Tibial nerve (tissue), 3 donors: ENCODE results near the gene TSC22D4.

ENCODE experiments used
- POLR2A ChIP-seq, 2 donors: fragments of 450-650 bp; IDR thresholded peaks; one replicate each; pipeline ENCODE4 v1.6.1; 2017; ENCODE audit warnings: antibody characterized with exemption in 2 of 2, mild to moderate bottlenecking in 2 of 2, moderate library complexity in 2 of 2
- TF ChIP-seq, protein P1 (sequence below), 5 experiments: fragments of 200-600 bp in 3 of 5; fragments of 450-650 bp in 2 of 5; sonication (generic) in 3 of 5; IDR thresholded peaks; one replicate each; pipeline ENCODE4 v1.5.1; 2016 to 2019; ENCODE audit warnings: antibody characterized with exemption in 5 of 5, mild to moderate bottlenecking in 3 of 5, moderate library complexity in 2 of 5

DNA sequence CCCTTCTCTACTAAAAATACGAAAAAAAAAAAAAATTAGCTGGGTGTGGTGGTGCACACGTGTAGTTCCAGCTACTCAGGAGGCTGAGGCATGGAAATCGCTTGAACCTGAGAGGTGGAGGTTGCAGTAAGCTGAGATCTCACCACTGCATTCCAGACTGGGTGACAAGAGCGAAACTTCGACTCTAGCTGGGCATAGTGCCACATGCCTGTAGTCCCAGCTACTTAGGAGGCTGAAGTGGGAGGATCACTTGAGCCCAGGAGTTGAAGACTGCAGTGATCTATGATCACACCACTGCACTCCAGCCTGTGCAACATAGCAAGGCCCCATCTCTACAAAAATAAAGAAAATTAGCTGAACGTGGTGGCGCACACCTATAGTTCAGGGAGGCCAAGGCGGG is 13.7 kb downstream of the TSC22D4 start:
- TF ChIP-seq POLR2A (IDR thresholded peaks at IDR 0.05) = no peak
- TF ChIP-seq, protein P1, sequence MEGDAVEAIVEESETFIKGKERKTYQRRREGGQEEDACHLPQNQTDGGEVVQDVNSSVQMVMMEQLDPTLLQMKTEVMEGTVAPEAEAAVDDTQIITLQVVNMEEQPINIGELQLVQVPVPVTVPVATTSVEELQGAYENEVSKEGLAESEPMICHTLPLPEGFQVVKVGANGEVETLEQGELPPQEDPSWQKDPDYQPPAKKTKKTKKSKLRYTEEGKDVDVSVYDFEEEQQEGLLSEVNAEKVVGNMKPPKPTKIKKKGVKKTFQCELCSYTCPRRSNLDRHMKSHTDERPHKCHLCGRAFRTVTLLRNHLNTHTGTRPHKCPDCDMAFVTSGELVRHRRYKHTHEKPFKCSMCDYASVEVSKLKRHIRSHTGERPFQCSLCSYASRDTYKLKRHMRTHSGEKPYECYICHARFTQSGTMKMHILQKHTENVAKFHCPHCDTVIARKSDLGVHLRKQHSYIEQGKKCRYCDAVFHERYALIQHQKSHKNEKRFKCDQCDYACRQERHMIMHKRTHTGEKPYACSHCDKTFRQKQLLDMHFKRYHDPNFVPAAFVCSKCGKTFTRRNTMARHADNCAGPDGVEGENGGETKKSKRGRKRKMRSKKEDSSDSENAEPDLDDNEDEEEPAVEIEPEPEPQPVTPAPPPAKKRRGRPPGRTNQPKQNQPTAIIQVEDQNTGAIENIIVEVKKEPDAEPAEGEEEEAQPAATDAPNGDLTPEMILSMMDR (IDR thresholded peaks at IDR 0.05) = no peak
